ENCODE data around the gene NUCB1. TPM values are rescaled to one million over a fixed set of nuclear protein-coding genes. Genes with fewer than 3 reads are reported as not detected.
A peak's percentile ranks its signal among the peaks of the same experiment; 100 is the strongest.

NUCB1 gene
- total and polyA plus RNA-seq, 3 experiments from 2014 or later, result 86.8 to 147 (median 93.3) TPM

DNA sequence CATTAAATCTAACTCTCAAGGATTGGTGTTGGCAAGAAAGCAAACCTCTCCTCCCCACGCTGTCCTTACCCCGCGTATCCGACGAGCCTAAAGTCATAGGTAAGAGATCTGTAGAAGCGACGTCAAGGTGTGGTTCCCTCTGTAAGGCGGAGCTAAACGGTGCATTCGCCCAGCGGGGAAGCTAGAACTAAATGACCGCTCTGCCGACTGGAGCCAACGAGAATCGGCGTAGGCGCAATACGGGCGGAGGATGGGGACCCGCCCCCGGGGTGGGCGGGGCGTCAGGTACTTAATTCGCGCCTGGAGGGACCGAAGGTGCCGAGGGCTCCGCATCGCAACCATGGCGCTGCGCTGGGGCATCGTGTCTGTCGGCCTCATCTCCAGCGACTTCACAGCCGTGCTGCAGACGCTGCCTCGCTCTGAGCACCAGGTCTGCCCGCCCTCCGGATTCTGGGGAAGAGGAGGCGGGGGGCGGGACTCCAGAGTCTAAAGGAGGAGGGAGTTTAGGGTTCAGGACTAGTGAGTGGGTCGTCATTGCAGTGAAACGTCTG lies 33.3 kb downstream of the NUCB1 start, which contains the start of gene DHDH:
Gene DHDH (plus strand): TSS at position 318 of the 551 bp plus-strand sequence. CDS start 23 bp downstream, at position 341.
- H3K27me3 Mint-ChIP-seq, result no peaks in the 10 kb centered on the region
- ChIA-PET CTCF (interaction anchor here (1.0 to 1.7 kb wide), 3 partner anchors 18 to 37 kb away, joined by 3 to 6 read pairs (median 3); no protein-coding TSS in a partner anchor), POLR2A (interaction anchor here (0.7 to 1.4 kb wide), 3 partner anchors 32 to 60 kb away, joined by 3 to 5 read pairs (median 3); partner anchors contain the start of gene RUVBL2)
- no peaks in the 10 kb centered on the region for H3K27me3 ChIP-seq (ENCODE audit: insufficient read depth, low read length, poor library complexity, severe bottlenecking)
- no peaks in the 10 kb centered on the region for H3K36me3 Mint-ChIP-seq
- H3K4me3 ChIP-seq (ENCODE audit: low read length), result peak within 1 kb of the TSS; percentile 45
- H3K4me1 ChIP-seq (ENCODE audit: insufficient read depth, low read length), result peaks cover 12% of the 10 kb centered on the region
- H3K9me3 ChIP-seq (ENCODE audit: low read length), result no peaks in the 10 kb centered on the region
- peak within 1 kb of the TSS; percentile 12 to 90 (median 84) for H3K4me3 Mint-ChIP-seq
- no peaks in the 10 kb centered on the region for H3K36me3 ChIP-seq (ENCODE audit: insufficient read depth, low read length)
- peak; percentile 78 to 87 (median 82) for DNase-seq
- no peaks in the 10 kb centered on the region for H3K9me3 Mint-ChIP-seq
- peak within 1 kb of the TSS; percentile 18 for H3K27ac ChIP-seq (ENCODE audit: low read depth, low read length)
- peak within 1 kb of the TSS in 7 of 8 donors; percentile 38 to 87 (median 75) for H3K27ac Mint-ChIP-seq
- H3K4me1 Mint-ChIP-seq, result peaks cover 9 to 19% (median 12%) of the 10 kb centered on the region in 3 donors

DNA sequence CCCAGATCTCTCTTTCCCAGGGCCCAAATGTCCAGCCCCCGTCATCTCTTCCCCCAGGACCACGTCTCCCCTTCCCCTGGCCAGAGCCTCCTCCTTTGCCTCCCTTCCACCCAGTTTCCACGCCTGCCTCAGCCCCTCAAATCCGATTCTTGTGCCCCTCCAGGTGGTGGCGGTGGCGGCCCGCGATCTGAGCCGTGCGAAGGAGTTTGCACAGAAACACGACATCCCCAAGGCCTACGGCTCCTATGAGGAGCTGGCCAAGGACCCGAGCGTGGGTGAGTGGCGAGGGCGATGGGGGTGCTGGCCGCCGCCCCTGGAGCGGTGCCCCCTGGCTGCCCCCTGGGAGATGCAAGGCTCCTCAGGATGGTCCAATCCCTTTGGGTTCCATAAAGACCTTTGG lies 34.7 kb downstream of the NUCB1 start:
- ChIA-PET CTCF (no interaction called here), POLR2A (no interaction called here)
- peak overlapping the region in 1 of 7 donors; percentile 23 for H3K4me3 Mint-ChIP-seq
- H3K4me1 ChIP-seq (ENCODE audit: insufficient read depth, low read length), result peaks cover 12% of the 10 kb centered on the region
- H3K27me3 ChIP-seq (ENCODE audit: insufficient read depth, low read length, poor library complexity, severe bottlenecking), result no peaks in the 10 kb centered on the region
- H3K36me3 ChIP-seq (ENCODE audit: insufficient read depth, low read length), result no peaks in the 10 kb centered on the region
- no peak overlapping the region for H3K27ac ChIP-seq (ENCODE audit: low read depth, low read length)
- peaks cover 9 to 19% (median 12%) of the 10 kb centered on the region in 3 donors for H3K4me1 Mint-ChIP-seq
- no peak overlapping the region for H3K4me3 ChIP-seq (ENCODE audit: low read length)
- no peak for DNase-seq
- H3K9me3 Mint-ChIP-seq, result no peaks in the 10 kb centered on the region
- H3K27me3 Mint-ChIP-seq, result no peaks in the 10 kb centered on the region
- no peaks in the 10 kb centered on the region for H3K9me3 ChIP-seq (ENCODE audit: low read length)
- peak overlapping the region in 1 of 8 donors; percentile 38 for H3K27ac Mint-ChIP-seq
- no peaks in the 10 kb centered on the region for H3K36me3 Mint-ChIP-seq

DNA sequence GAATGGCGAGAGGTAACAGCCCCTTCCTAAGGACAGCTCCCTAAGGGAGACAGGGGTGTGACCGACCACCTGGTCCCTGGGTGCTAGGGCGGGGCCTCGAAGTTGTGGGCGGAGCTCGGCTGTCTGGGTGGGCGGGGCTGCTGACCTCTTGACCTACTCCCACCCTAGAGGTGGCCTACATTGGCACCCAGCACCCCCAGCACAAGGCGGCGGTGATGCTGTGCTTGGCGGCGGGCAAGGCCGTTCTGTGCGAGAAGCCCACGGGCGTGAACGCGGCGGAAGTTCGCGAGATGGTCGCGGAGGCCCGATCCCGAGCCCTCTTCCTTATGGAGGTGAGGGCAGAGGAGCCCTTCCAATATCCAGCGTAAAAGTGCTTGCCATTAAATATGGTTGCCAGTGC lies 35.8 kb downstream of the NUCB1 start:
- Mint-ChIP-seq H3K9me3 (no peaks in the 10 kb centered on the region), H3K4me3 (no peak overlapping the region), H3K4me1 (peaks cover 9 to 19% (median 12%) of the 10 kb centered on the region in 3 donors), H3K27ac (no peak overlapping the region), H3K27me3 (no peaks in the 10 kb centered on the region), H3K36me3 (peaks cover 0 to under 1% (median 0%) of the 10 kb centered on the region in 3 donors)
- POLR2A ChIA-PET, result interaction anchor here (0.6 kb wide), 1 partner anchor 141 kb away, joined by 3 read pairs; no protein-coding TSS in a partner anchor
- CTCF ChIA-PET, result no interaction called here
- peaks cover 12% of the 10 kb centered on the region for H3K4me1 ChIP-seq (ENCODE audit: insufficient read depth, low read length)
- H3K9me3 ChIP-seq (ENCODE audit: low read length), result no peaks in the 10 kb centered on the region
- H3K4me3 ChIP-seq (ENCODE audit: low read length), result no peak overlapping the region
- H3K36me3 ChIP-seq (ENCODE audit: insufficient read depth, low read length), result no peaks in the 10 kb centered on the region
- H3K27ac ChIP-seq (ENCODE audit: low read depth, low read length), result no peak overlapping the region
- no peaks in the 10 kb centered on the region for H3K27me3 ChIP-seq (ENCODE audit: insufficient read depth, low read length, poor library complexity, severe bottlenecking)
- no peak for DNase-seq

DNA sequence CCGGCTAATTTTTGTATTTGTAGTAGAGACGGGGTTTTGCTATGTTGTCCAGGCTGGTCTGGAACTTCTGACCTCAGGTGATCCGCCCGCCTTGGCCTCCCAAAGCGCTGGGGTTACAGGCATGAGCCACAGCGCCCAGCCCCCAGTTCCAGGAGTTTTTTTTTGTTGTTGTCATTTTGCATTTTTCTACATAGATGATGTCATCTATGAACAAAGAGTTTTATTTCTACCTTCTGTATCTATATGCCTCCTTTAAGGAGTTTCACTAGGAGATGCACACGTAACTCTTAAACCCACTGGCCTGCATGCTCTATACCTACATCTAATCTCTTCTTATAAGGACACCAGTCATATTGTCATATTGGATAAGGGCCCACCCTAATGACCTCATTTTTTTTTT lies 38.1 kb downstream of the NUCB1 start:
- ChIA-PET CTCF (no interaction called here), POLR2A (no interaction called here)
- Histone ChIP-seq H3K27me3 (ENCODE audit: insufficient read depth, low read length, poor library complexity, severe bottlenecking) (no peaks in the 10 kb centered on the region), H3K9me3 (ENCODE audit: low read length) (no peaks in the 10 kb centered on the region), H3K27ac (ENCODE audit: low read depth, low read length) (no peak overlapping the region), H3K36me3 (ENCODE audit: insufficient read depth, low read length) (no peaks in the 10 kb centered on the region), H3K4me1 (ENCODE audit: insufficient read depth, low read length) (peaks cover 6% of the 10 kb centered on the region), H3K4me3 (ENCODE audit: low read length) (no peak overlapping the region)
- peaks cover 7 to 13% (median 8%) of the 10 kb centered on the region in 3 donors for H3K4me1 Mint-ChIP-seq
- no peak overlapping the region for H3K27ac Mint-ChIP-seq
- H3K27me3 Mint-ChIP-seq, result no peaks in the 10 kb centered on the region
- no peak overlapping the region for H3K4me3 Mint-ChIP-seq
- DNase-seq, result no peak
- H3K9me3 Mint-ChIP-seq, result no peaks in the 10 kb centered on the region
- peaks cover 1 to 6% (median 1%) of the 10 kb centered on the region in 3 donors for H3K36me3 Mint-ChIP-seq

DNA sequence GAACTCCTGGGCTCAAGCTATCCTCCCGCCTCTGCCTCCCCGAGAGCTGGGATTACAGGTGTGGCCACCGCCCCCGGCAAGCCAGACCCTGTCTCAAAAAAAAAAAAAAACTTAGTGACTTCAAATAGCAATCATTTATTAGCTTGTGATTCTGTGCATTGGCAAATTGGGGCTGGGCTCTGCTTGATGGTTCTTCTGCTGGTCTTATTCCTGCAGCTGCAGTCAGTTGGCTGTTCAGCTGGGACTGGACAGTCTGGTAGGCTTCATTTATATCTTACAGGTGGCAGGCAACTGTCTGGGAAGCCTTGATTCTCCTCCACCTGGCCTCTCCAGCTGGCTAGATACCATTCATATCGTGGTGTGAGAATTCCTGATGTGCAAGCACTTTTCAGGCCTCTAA lies 40.8 kb downstream of the NUCB1 start:
- H3K4me3 ChIP-seq (ENCODE audit: low read length), result no peak overlapping the region
- Mint-ChIP-seq H3K4me1 (no peaks in the 10 kb centered on the region), H3K4me3 (no peak overlapping the region), H3K36me3 (peaks cover 1 to 6% (median 1%) of the 10 kb centered on the region in 3 donors), H3K27ac (no peak overlapping the region), H3K27me3 (no peaks in the 10 kb centered on the region), H3K9me3 (no peaks in the 10 kb centered on the region)
- no peaks in the 10 kb centered on the region for H3K9me3 ChIP-seq (ENCODE audit: low read length)
- no peaks in the 10 kb centered on the region for H3K27me3 ChIP-seq (ENCODE audit: insufficient read depth, low read length, poor library complexity, severe bottlenecking)
- H3K27ac ChIP-seq (ENCODE audit: low read depth, low read length), result no peak overlapping the region
- DNase-seq, result no peak
- ChIA-PET CTCF (no interaction called here), POLR2A (no interaction called here)
- H3K4me1 ChIP-seq (ENCODE audit: insufficient read depth, low read length), result no peaks in the 10 kb centered on the region
- no peaks in the 10 kb centered on the region for H3K36me3 ChIP-seq (ENCODE audit: insufficient read depth, low read length)

DNA sequence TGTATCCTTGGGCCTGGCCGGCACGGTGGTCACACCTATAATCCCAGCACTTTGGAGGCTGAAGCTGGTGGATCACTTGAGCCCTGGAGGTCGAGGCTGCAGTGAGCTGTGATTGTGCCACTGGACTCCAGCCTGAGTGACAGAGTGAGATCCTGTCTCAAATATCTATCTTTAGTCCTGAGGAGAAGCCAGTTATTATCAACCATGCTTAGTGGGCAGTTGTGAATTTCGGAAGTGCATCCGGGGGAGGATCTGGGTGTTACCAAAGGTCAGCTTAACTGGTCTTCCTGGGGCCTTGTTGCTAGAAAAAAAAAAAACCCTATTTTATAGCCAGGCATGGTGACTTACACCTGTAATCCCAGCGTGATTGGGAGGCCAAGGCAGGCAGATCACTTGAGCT lies 43.0 kb downstream of the NUCB1 start:
- POLR2A ChIA-PET, result interaction anchor here (0.7 kb wide), 1 partner anchor 11 kb away, joined by 5 read pairs; no protein-coding TSS in a partner anchor
- H3K4me1 Mint-ChIP-seq, result no peaks in the 10 kb centered on the region
- Histone ChIP-seq H3K27me3 (ENCODE audit: insufficient read depth, low read length, poor library complexity, severe bottlenecking) (no peaks in the 10 kb centered on the region), H3K9me3 (ENCODE audit: low read length) (no peaks in the 10 kb centered on the region), H3K36me3 (ENCODE audit: insufficient read depth, low read length) (no peaks in the 10 kb centered on the region), H3K4me3 (ENCODE audit: low read length) (no peak overlapping the region), H3K27ac (ENCODE audit: low read depth, low read length) (no peak overlapping the region), H3K4me1 (ENCODE audit: insufficient read depth, low read length) (no peaks in the 10 kb centered on the region)
- peak overlapping the region in 1 of 8 donors; percentile 15 for H3K27ac Mint-ChIP-seq
- H3K4me3 Mint-ChIP-seq, result no peak overlapping the region
- CTCF ChIA-PET, result no interaction called here
- no peak for DNase-seq
- peaks cover 1 to 6% (median 1%) of the 10 kb centered on the region in 3 donors for H3K36me3 Mint-ChIP-seq
- no peaks in the 10 kb centered on the region for H3K27me3 Mint-ChIP-seq
- H3K9me3 Mint-ChIP-seq, result no peaks in the 10 kb centered on the region

DNA sequence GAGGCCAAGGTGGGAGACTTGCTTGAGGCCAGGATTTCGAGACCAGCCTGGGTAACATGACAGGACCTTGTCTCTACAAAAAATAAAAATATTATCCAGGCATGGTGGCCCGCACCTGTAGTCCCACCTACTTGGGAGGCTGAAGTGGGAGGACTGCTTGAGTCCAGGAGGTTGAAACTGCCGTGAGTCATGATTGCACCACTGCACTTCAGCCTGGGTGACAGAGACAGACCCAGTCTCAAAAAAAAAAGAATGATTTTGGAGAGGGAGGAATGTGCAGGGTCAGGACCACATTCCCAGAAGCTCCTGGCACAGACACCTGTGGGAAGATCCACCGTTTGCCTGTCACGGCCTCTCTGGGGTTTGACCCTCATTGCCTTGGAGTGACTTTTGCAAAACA lies 45.3 kb downstream of the NUCB1 start:
- Mint-ChIP-seq H3K4me3 (no peak overlapping the region), H3K27ac (peak overlapping the region in 1 of 8 donors; percentile 19), H3K27me3 (no peaks in the 10 kb centered on the region), H3K9me3 (no peaks in the 10 kb centered on the region), H3K4me1 (no peaks in the 10 kb centered on the region), H3K36me3 (peaks cover 1 to 6% (median 1%) of the 10 kb centered on the region in 3 donors)
- H3K4me1 ChIP-seq (ENCODE audit: insufficient read depth, low read length), result no peaks in the 10 kb centered on the region
- no peaks in the 10 kb centered on the region for H3K9me3 ChIP-seq (ENCODE audit: low read length)
- no peaks in the 10 kb centered on the region for H3K36me3 ChIP-seq (ENCODE audit: insufficient read depth, low read length)
- no peak for DNase-seq
- no peak overlapping the region for H3K27ac ChIP-seq (ENCODE audit: low read depth, low read length)
- ChIA-PET CTCF (no interaction called here), POLR2A (no interaction called here)
- H3K4me3 ChIP-seq (ENCODE audit: low read length), result no peak overlapping the region
- H3K27me3 ChIP-seq (ENCODE audit: insufficient read depth, low read length, poor library complexity, severe bottlenecking), result no peaks in the 10 kb centered on the region

DNA sequence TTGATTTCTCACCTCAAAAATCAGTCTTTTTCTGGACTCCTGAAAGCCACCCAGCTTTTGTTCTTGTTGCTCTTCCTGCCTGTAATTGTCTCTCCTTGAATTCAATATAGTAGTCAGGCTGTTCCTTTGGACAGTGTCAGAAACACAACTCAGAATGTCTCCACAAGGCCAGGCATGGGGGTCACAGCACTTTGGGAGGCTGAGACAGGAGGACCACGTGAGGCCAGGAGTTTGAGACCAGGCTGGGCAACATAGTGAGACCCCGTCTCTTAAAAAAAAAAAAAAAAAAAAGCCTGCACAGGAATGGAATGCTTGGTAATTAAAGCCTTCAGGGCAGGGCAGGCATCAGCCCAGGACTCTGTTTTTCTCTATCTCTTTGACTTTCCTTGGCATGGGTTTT lies 45.7 kb downstream of the NUCB1 start:
- H3K27ac Mint-ChIP-seq, result no peak overlapping the region
- no peaks in the 10 kb centered on the region for H3K27me3 Mint-ChIP-seq
- H3K36me3 Mint-ChIP-seq, result peaks cover 1 to 6% (median 1%) of the 10 kb centered on the region in 3 donors
- Histone ChIP-seq H3K4me1 (ENCODE audit: insufficient read depth, low read length) (no peaks in the 10 kb centered on the region), H3K36me3 (ENCODE audit: insufficient read depth, low read length) (no peaks in the 10 kb centered on the region), H3K27me3 (ENCODE audit: insufficient read depth, low read length, poor library complexity, severe bottlenecking) (no peaks in the 10 kb centered on the region), H3K4me3 (ENCODE audit: low read length) (no peak overlapping the region), H3K27ac (ENCODE audit: low read depth, low read length) (no peak overlapping the region), H3K9me3 (ENCODE audit: low read length) (no peaks in the 10 kb centered on the region)
- H3K9me3 Mint-ChIP-seq, result no peaks in the 10 kb centered on the region
- POLR2A ChIA-PET, result no interaction called here
- H3K4me3 Mint-ChIP-seq, result no peak overlapping the region
- CTCF ChIA-PET, result no interaction called here
- no peaks in the 10 kb centered on the region for H3K4me1 Mint-ChIP-seq
- no peak for DNase-seq

Measured in CD8-positive, alpha-beta memory T cell (primary cell).